ENCODE data around the gene GRIK5.

The GRIK5 gene

GRCh38 chr19:42110658-42111057, 40.7 kb upstream of the GRIK5 start (continued):
- TF ChIP-seq, protein P1, sequence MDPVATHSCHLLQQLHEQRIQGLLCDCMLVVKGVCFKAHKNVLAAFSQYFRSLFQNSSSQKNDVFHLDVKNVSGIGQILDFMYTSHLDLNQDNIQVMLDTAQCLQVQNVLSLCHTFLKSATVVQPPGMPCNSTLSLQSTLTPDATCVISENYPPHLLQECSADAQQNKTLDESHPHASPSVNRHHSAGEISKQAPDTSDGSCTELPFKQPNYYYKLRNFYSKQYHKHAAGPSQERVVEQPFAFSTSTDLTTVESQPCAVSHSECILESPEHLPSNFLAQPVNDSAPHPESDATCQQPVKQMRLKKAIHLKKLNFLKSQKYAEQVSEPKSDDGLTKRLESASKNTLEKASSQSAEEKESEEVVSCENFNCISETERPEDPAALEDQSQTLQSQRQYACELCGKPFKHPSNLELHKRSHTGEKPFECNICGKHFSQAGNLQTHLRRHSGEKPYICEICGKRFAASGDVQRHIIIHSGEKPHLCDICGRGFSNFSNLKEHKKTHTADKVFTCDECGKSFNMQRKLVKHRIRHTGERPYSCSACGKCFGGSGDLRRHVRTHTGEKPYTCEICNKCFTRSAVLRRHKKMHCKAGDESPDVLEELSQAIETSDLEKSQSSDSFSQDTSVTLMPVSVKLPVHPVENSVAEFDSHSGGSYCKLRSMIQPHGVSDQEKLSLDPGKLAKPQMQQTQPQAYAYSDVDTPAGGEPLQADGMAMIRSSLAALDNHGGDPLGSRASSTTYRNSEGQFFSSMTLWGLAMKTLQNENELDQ (tag by site-specific recombination; IDR thresholded peaks at IDR 0.05; ENCODE audit: low read depth): no peak
- no peak for TF ChIP-seq ZNF792 (tag by site-specific recombination; IDR thresholded peaks at IDR 0.05)

- peaks cover 9% of the 10 kb centered on the region; the same call in 1 of the 2 replicates for H3K4me1 ChIP-seq (ENCODE audit: control insufficient read depth, insufficient read depth, low read length)
- H3K27ac ChIP-seq (ENCODE audit: extremely low read depth, low read depth, low read length): no peak overlapping the region
- no peak overlapping the region for H3K4me3 ChIP-seq (ENCODE audit: low read depth, low read length)
- no peaks in the 10 kb centered on the region for H3K36me3 ChIP-seq (ENCODE audit: control insufficient read depth in 2 of 2, insufficient read depth in 1 of 2, low read length in 2 of 2)
- ChIA-PET CTCF (interaction anchor here (0.5 to 4.7 kb wide), 20 partner anchors 11 to 411 kb away, joined by 3 to 122 read pairs (median 10); partner anchors contain the start of genes CXCL17, GSK3A and POU2F2), POLR2A (no interaction called here)
- H3K9me3 ChIP-seq (ENCODE audit: control insufficient read depth, insufficient read depth, low read depth, low read length): no peaks in the 10 kb centered on the region
- TF ChIP-seq, protein P2, sequence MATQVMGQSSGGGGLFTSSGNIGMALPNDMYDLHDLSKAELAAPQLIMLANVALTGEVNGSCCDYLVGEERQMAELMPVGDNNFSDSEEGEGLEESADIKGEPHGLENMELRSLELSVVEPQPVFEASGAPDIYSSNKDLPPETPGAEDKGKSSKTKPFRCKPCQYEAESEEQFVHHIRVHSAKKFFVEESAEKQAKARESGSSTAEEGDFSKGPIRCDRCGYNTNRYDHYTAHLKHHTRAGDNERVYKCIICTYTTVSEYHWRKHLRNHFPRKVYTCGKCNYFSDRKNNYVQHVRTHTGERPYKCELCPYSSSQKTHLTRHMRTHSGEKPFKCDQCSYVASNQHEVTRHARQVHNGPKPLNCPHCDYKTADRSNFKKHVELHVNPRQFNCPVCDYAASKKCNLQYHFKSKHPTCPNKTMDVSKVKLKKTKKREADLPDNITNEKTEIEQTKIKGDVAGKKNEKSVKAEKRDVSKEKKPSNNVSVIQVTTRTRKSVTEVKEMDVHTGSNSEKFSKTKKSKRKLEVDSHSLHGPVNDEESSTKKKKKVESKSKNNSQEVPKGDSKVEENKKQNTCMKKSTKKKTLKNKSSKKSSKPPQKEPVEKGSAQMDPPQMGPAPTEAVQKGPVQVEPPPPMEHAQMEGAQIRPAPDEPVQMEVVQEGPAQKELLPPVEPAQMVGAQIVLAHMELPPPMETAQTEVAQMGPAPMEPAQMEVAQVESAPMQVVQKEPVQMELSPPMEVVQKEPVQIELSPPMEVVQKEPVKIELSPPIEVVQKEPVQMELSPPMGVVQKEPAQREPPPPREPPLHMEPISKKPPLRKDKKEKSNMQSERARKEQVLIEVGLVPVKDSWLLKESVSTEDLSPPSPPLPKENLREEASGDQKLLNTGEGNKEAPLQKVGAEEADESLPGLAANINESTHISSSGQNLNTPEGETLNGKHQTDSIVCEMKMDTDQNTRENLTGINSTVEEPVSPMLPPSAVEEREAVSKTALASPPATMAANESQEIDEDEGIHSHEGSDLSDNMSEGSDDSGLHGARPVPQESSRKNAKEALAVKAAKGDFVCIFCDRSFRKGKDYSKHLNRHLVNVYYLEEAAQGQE (tag by site-specific recombination; IDR thresholded peaks at IDR 0.05): no peak
- TF ChIP-seq ZFHX2 (tag by site-specific recombination; conservative IDR thresholded peaks at IDR 0.05) (no peak), ZNF354C (tag by site-specific recombination; IDR thresholded peaks at IDR 0.05; ENCODE audit: borderline replicate concordance, low read depth) (no peak), ZNF585B (tag by site-specific recombination; IDR thresholded peaks at IDR 0.05) (no peak), GFI1B (tag by site-specific recombination; IDR thresholded peaks at IDR 0.05) (no peak)
Measured at GRCh38 chr19:42109896-42110295, 39.9 kb upstream of the GRIK5 start.

GRCh38 chr19:42108527-42109389, 38.8 kb upstream of the GRIK5 start:
- ChIA-PET CTCF (interaction anchor here (0.5 to 4.7 kb wide), 80 partner anchors 9 to 657 kb away, joined by 3 to 122 read pairs (median 4); partner anchors contain the start of genes CXCL17, GSK3A and POU2F2), POLR2A (interaction anchor here (1.2 kb wide), 1 partner anchor 134 kb away, joined by 4 read pairs; no protein-coding TSS in a partner anchor)
- Histone ChIP-seq H3K4me1 (ENCODE audit: control insufficient read depth, insufficient read depth, low read length) (peaks cover under 1% of the 10 kb centered on the region; the same call in 1 of the 2 replicates), H3K4me3 (ENCODE audit: low read depth, low read length) (no peak overlapping the region), H3K27ac (ENCODE audit: extremely low read depth, low read depth, low read length) (no peak overlapping the region), H3K36me3 (ENCODE audit: control insufficient read depth in 2 of 2, insufficient read depth in 1 of 2, low read length in 2 of 2) (no peaks in the 10 kb centered on the region), H3K9me3 (ENCODE audit: control insufficient read depth, insufficient read depth, low read depth, low read length) (no peaks in the 10 kb centered on the region; the same call in 1 of the 2 replicates)
- TF ChIP-seq ZFP3 (tag by site-specific recombination; IDR thresholded peaks at IDR 0.05; ENCODE audit: low read depth): no peak
- TF ChIP-seq ZNF202 (tag by site-specific recombination; IDR thresholded peaks at IDR 0.05; ENCODE audit: borderline replicate concordance): no peak
- TF ChIP-seq ZNF629 (tag by site-specific recombination; IDR thresholded peaks at IDR 0.05): no peak
- TF ChIP-seq ZNF292 (tag by site-specific recombination; IDR thresholded peaks at IDR 0.05; ENCODE audit: borderline replicate concordance, low read depth): no peak
- no peak for TF ChIP-seq ZNF16 (tag by site-specific recombination; IDR thresholded peaks at IDR 0.05; ENCODE audit: low read depth)
- TF ChIP-seq TRIM28 (IDR thresholded peaks at IDR 0.05; ENCODE audit: borderline replicate concordance, low read length): no peak
- peak; percentile 65; the same call in 1 of the 2 replicates for TF ChIP-seq KLF16 (tag by site-specific recombination; IDR thresholded peaks at IDR 0.05)
- TF ChIP-seq ZNF701 (tag by site-specific recombination; IDR thresholded peaks at IDR 0.05): no peak
- no peak for TF ChIP-seq ZBTB1 (tag by site-specific recombination; IDR thresholded peaks at IDR 0.05)
- TF ChIP-seq, protein P3, sequence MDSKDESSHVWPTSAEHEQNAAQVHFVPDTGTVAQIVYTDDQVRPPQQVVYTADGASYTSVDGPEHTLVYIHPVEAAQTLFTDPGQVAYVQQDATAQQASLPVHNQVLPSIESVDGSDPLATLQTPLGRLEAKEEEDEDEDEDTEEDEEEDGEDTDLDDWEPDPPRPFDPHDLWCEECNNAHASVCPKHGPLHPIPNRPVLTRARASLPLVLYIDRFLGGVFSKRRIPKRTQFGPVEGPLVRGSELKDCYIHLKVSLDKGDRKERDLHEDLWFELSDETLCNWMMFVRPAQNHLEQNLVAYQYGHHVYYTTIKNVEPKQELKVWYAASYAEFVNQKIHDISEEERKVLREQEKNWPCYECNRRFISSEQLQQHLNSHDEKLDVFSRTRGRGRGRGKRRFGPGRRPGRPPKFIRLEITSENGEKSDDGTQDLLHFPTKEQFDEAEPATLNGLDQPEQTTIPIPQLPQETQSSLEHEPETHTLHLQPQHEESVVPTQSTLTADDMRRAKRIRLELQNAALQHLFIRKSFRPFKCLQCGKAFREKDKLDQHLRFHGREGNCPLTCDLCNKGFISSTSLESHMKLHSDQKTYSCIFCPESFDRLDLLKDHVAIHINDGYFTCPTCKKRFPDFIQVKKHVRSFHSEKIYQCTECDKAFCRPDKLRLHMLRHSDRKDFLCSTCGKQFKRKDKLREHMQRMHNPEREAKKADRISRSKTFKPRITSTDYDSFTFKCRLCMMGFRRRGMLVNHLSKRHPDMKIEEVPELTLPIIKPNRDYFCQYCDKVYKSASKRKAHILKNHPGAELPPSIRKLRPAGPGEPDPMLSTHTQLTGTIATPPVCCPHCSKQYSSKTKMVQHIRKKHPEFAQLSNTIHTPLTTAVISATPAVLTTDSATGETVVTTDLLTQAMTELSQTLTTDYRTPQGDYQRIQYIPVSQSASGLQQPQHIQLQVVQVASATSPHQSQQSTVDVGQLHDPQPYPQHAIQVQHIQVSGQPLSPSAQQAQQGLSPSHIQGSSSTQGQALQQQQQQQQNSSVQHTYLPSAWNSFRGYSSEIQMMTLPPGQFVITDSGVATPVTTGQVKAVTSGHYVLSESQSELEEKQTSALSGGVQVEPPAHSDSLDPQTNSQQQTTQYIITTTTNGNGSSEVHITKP (tag by site-specific recombination; IDR thresholded peaks at IDR 0.05): peak; percentile 67
- no peak for TF ChIP-seq ZNF664 (tag by site-specific recombination; IDR thresholded peaks at IDR 0.05)
- TF ChIP-seq ZBTB48 (tag by site-specific recombination; IDR thresholded peaks at IDR 0.05): 0 out of 2 replicates have a peak, but pooled peaks have one; percentile 31
- no peak for TF ChIP-seq ZNF621 (tag by site-specific recombination; IDR thresholded peaks at IDR 0.05)
- TF ChIP-seq PRDM1 (tag by site-specific recombination; IDR thresholded peaks at IDR 0.05): peak; percentile 43; the same call in 1 of the 2 replicates
- TF ChIP-seq ZSCAN16 (tag by site-specific recombination; IDR thresholded peaks at IDR 0.05): no peak
- TF ChIP-seq ZNF341 (tag by site-specific recombination; IDR thresholded peaks at IDR 0.05; ENCODE audit: low read depth): no peak
